Measurements from ENCODE around the gene AGXT.
A peak's percentile ranks its signal among the peaks of the same experiment; 100 is the strongest.

AGXT gene

GRCh38 chr2:240869956-240870875 is 1.6 kb downstream of the AGXT start:
- DNase-seq: no peak

DNA sequence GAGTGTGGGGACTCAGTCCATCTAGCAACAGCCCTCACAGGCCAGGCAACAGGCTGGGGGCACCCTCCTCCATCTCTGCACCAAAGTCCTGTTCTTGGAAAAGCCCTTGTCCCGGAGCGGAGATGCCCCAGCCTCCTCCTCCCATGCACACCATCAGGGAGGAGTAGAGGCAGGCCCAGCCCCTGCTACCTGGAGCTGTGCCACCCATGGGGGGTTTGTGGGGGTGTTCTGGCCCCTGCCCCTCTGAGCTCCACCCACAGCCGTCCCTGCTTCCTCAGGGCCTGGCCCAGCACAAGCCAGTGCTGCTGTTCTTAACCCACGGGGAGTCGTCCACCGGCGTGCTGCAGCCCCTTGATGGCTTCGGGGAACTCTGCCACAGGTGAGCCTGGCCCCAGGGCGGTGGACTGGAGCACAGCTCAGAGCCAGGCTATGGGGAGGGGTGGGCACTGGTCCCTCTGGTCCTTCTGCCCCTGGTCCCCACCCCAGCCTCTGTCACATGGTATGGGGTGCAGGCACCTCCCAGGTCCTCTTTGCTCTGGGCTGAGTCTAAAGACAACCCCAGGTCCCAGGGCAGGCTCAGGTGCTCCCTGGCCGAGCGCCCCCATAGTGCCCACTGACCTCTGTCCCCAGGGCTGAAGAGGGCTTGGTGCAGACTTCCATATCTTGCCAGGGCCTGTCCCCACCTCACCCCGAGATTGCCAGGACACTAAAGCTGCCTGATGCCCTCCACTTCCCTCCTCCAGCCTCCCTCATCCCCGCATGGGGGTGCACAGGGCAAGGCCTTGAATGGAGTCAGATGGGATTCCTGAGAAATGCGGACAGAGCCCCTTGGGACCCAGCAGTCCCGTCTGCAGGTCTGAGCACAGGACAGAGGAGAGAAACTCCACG is 2.7 kb downstream of the AGXT start:
- DNase-seq: no peak

DNA sequence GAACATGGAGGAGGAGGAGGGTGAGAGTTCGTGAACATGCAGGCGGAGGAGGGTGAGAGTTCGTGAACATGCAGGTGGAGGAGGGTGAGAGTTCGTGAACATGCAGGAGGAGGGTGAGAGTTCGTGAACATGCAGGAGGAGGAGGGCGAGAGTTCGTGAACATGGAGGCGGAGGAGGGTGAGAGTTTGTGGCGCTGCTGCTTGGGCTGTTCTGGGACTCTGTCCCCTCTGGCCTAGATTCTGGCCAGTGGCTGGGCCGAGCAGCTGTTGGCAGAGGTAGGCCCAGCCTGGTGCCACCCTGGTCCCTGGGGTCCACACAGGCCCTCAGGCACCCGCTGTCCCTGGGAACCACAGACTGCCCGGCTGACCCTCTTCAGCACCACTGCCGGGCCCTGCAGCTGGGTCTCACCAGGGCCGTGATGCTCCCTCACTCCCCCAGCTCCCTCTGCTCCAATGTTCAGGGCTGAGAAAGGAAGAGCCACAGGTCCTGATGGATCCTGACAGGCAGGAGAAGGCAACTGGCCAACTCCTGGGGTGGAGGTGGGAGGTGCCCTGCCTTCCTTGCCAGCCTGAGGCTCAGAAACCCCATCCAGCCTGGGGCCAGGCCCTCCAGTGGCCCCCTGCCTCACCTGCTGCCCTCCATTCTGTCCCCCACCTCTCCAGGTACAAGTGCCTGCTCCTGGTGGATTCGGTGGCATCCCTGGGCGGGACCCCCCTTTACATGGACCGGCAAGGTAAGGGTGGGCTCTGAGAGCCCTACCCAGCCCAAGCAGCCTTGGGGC is 3.9 kb downstream of the AGXT start:
- DNase-seq: no peak

DNA sequence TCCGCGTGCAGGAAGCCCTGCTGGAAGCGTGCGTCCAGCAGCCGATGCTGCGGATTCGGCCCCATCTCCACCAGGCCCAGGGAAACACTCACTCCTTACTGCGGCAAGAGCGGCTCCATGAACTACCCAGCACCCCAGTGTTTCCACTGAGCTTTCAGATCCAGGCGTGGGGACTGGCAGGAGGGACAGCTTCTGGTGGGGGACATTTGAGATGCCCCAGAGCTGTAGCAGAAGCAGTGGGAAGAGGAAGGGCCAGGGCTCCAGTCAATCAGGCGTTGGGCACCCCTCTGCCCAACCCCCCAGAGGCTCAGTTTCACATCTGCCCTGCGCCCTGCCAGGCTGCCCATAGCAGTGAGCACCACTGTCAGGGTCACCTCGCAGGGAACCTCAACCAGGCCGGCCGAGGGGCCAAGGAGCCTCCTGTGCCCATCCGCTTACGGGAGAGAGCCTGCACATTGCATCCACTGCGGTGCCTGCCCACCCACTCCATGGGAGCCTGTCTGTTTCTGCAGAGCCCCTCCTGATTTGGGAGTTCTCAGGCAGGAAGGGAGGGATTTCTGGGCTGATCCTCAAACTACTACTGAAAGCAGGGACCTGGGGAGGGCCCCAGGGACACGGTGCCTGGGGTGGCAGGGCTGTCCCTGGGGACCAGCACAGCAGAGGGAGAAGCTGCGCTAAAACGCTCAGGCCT is 4.6 kb downstream of the AGXT start:
- DNase-seq: no peak

- DNase-seq: no peak
Measured at GRCh38 chr2:240873805-240874714, 5.4 kb downstream of the AGXT start.

GRCh38 chr2:240874715-240875227 is 6.1 kb downstream of the AGXT start:
- no peak for DNase-seq

DNA sequence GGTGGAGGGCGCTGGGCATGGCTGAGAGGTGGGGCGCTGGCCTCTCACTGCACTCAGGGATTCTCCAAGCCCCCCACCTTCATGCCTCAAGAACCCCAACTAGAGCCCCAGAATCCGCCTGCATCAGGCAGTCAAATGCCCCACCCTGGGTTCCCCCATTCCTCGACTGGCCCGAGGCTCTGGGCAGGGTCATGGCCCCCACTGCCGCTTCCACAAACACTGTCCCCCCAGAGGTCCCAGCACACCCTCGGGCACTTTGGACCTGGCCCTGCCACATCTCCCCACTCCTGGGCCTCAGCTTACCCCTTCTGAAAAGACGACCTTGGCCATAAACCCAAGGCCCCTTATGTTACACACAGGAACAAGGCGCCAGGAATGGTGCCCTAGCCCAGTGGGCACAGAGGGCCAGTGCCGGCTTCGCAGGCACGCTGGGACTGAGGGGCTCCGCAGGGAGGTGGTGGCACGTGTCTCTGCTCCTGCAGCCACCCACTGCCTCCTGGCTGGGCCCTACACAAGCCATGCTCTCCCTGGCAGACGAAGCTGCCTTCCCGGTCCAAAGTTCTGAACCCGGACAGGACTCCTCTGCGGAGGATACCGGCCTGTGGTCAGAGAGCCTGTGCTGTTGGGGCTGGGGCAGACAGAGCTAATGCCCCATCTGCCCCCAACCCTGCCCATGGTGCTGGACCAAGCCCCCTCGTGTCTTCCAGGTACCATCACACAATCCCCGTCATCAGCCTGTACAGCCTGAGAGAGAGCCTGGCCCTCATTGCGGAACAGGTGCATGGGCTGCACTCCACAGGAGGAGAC is 6.8 kb downstream of the AGXT start:
- no peak for DNase-seq

- no peak for DNase-seq
Measured at GRCh38 chr2:240876035-240876474, 7.4 kb downstream of the AGXT start.

GRCh38 chr2:240876475-240877251 is 8.0 kb downstream of the AGXT start:
- no peak for DNase-seq

DNA sequence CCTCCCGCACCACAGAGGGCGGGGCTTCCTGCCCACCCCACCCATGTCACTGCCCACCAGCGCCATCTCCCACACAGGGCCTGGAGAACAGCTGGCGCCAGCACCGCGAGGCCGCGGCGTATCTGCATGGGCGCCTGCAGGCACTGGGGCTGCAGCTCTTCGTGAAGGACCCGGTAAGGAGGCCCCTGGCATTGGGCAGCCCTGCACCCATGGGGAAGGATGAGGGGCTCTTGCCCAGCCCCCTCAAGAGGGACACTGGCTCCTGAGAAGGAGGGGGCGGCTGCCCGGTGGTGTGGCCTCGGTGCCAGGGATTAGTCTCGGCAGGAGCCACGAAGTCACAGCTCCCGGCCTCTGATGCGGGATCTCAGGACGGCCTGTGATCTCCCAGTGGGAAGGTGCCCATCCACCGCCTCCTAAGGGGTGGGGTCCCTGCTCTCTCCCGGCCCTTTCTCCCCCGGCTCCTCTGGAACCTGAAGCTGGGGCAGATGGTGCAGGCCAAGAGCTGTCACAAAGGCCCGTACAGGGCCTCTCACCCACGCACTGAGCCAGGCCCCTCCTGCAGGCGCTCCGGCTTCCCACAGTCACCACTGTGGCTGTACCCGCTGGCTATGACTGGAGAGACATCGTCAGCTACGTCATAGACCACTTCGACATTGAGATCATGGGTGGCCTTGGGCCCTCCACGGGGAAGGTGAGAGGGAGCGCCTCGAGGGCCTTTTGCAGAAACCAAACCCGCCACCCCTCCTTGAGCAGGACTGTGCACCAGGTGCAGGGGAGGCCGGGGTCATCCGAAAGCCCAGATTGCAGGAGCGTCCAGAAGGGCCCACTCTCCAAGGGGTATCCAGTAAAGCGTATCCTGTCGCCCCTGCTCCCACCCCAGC is 9.1 kb downstream of the AGXT start:
- DNase-seq: no peak

- DNase-seq: no peak
Measured at GRCh38 chr2:240878341-240878936, 9.8 kb downstream of the AGXT start.

- DNase-seq: no peak
Measured at GRCh38 chr2:240879105-240879504, 10.5 kb downstream of the AGXT start.

GRCh38 chr2:240881913-240882312 is 13.3 kb downstream of the AGXT start:
- no peak for DNase-seq

- DNase-seq: no peak
Measured at GRCh38 chr2:240884221-240884620, 15.6 kb downstream of the AGXT start.

GRCh38 chr2:240884745-240885144 is 16.1 kb downstream of the AGXT start:
- no peak for DNase-seq

DNA sequence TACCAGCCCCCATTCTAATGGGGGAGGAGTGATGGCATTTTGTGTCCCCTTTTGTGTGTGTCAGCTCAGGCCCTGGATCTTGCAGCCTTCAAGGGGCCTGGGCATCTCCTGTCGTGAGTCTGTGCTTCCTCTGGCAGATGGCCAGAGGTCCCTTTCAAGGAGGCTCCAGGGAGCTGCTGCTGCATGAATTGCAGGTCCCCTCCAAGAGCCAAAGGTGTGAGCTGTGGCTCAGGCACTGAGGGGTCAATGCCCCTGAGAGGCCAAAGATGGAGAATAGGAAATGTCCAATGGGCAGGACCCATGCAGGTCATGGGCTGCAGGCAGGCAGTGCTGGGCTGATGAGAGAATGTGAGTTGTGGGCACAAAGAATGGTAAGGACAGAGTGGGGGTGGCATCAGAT is 16.9 kb downstream of the AGXT start:
- no peak for DNase-seq

DNA sequence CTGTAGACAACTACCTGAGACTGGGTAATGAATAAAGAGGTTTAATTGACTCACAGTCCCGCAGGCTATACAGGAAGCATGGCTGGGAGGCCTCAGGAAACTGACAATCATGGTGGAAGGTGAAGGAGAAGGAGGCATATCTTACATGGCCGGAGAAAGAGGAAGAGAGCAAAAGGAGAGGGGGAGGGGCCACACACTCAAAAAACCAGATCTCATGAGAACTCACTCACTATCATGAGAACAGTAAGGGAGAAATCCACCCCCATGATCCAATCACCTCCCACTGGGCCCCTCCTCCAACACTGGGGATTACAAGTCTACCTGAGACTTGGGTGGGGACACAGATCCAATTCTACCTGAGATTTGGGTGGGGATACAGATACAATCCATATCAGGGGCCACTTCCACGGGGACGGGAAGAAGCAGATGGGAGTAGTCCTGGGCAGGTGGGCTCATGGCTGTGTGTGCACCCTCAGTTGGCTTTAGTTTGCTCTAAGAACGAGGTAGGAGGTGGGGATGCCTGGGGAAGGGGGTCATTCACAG is 17.5 kb downstream of the AGXT start:
- peak in 1 of 2 donors; percentile 31 for DNase-seq
